Neutrophil (primary cell): Measurements from ENCODE around the gene ATRN.

Experiments
- H3K27ac ChIP-seq: fragments of 200-600 bp; sonication (generic); 2 replicates; pipeline ENCODE4 v1.5.1; 2016; ENCODE audit warnings: mild to moderate bottlenecking, moderate library complexity
- H3K27me3 ChIP-seq: fragments of 200-600 bp; sonication (generic); 2 replicates; pipeline ENCODE4 v1.6.0; 2016; ENCODE audit warnings: mild to moderate bottlenecking
- H3K36me3 ChIP-seq: fragments of 200-600 bp; sonication (generic); 2 replicates; pipeline ENCODE4 v1.5.1; 2017
- H3K4me1 ChIP-seq, 2 experiments: fragments of 200-600 bp in 1 of 2; sonication (generic) in 1 of 2; 1 replicate in 1 of 2; 2 replicates in 1 of 2; pipeline versions ENCODE4 v1.5.1 to v1.6.1; 2013 to 2016; ENCODE audit warnings: low read depth in 1 of 2, low read length in 1 of 2, mild to moderate bottlenecking in 1 of 2, moderate library complexity in 1 of 2; ENCODE audit not compliant: control insufficient read depth in 1 of 2, insufficient read depth in 1 of 2
- H3K4me3 ChIP-seq, 2 experiments: fragments of 200-600 bp in 1 of 2; sonication (generic) in 1 of 2; 1 replicate in 1 of 2; 2 replicates in 1 of 2; pipeline ENCODE4 v1.5.1; 2013 to 2016; ENCODE audit warnings: low read depth in 1 of 2, low read length in 1 of 2, mild to moderate bottlenecking in 1 of 2, moderate library complexity in 1 of 2
- H3K9me3 ChIP-seq: fragments of 200-600 bp; sonication (generic); 2 replicates; pipeline ENCODE4 v1.5.1; 2016
- CTCF ChIP-seq: fragments of 200-600 bp; sonication (generic); IDR thresholded peaks from 2 replicates; pipeline ENCODE4 v1.5.1; 2016; ENCODE audit warnings: antibody characterized with exemption

ATRN gene

GRCh38 chr20:3477861-3478544 is 7.2 kb downstream of the ATRN start:
- Histone ChIP-seq H3K27me3 (no peaks in the 10 kb centered on the region), H3K4me1 (no peaks in the 10 kb centered on the region), H3K36me3 (no peaks in the 10 kb centered on the region), H3K4me3 (no peak overlapping the region), H3K9me3 (no peaks in the 10 kb centered on the region), H3K27ac (no peak overlapping the region)
- no peak for TF ChIP-seq CTCF

DNA sequence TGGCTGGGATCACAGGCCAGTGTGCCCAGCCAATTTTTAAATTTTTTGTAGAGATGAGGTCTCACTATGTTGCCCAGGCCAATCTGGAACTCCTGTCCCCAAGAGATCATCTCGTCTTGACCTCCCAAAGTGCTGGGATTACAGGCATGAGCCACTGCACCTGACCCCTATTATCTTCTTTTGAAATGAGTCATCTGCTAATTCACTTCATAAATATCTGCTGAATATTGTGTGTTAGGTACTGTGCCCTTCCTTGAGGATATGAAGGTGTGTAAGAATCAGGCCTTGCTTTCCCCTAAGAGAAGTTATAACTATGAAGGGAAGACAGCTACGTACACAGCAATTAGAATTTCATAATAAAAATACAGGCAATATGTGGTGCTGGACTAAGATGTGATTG is 8.2 kb downstream of the ATRN start:
- H3K4me1 ChIP-seq, result no peaks in the 10 kb centered on the region
- no peak for TF ChIP-seq CTCF
- H3K36me3 ChIP-seq, result no peaks in the 10 kb centered on the region
- no peak overlapping the region for H3K27ac ChIP-seq
- no peaks in the 10 kb centered on the region for H3K9me3 ChIP-seq
- no peaks in the 10 kb centered on the region for H3K27me3 ChIP-seq
- no peak overlapping the region for H3K4me3 ChIP-seq

DNA sequence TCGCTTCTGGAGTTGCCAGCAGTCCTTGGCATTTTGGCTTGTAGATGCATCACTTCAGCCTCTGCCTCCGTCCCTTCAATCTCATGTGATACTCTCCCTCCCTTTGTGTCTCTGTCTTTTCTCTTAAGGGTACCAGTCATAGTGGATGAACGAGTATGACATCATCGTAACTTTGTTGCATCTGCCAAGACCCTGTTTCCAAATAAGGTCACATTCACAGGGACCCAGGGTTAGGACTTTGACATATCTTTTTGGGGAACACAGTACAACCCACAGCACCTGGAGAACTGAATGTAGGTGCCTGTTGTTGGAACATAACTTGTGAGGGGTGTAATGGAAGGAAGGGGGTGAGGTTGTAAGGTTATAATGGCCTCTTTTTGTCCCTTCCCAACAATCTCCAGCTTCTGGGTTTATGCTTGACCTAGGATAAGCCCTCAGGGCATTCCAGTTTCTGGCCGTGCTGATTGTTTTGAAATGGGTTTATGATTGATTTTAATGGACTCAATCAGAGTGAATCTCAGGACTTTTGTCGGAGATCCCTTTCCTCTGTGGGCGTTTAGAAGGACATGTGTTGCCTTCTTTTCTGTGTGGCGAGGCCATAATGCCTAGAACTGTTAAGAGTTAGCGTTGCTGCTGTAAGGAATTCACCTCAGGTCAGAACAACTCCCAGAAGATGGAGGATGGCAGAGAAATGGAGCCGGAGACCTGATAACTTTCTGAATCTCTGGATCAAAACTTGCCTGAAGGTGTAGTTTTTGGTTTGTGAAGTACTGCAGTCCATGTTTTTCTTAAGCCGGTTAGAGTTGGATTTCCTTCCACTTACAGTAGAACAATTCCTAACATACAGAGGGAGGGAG is 9.2 kb downstream of the ATRN start:
- no peak for TF ChIP-seq CTCF
- Histone ChIP-seq H3K9me3 (no peaks in the 10 kb centered on the region), H3K4me1 (no peaks in the 10 kb centered on the region), H3K27me3 (no peaks in the 10 kb centered on the region), H3K4me3 (no peak overlapping the region), H3K27ac (no peak overlapping the region), H3K36me3 (no peaks in the 10 kb centered on the region)

GRCh38 chr20:3483309-3483708 is 12.5 kb downstream of the ATRN start:
- Histone ChIP-seq H3K27ac (no peak overlapping the region), H3K4me1 (no peaks in the 10 kb centered on the region)
- no peak for TF ChIP-seq CTCF

DNA sequence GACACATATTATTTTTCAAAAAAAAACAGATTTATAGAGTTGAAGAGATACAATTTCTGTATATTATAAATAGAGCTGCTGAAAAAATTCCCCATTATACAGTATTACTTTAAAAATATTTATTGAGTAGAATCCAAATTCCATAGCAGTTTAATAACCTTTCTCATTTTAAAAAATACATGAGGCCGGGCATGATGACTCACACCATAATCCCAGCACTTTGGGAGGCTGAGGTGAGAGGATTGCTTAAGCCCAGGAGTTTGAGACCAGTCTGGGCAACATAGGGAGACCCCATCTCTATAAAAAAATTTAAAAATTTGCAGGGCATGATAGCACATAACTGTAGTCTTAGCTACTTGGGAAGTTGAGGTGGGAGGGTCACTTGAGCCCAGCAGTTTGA is 13.0 kb downstream of the ATRN start:
- Histone ChIP-seq H3K4me1 (no peaks in the 10 kb centered on the region), H3K27me3 (no peaks in the 10 kb centered on the region), H3K36me3 (no peaks in the 10 kb centered on the region), H3K4me3 (no peak overlapping the region), H3K27ac (no peak overlapping the region), H3K9me3 (no peaks in the 10 kb centered on the region)
- TF ChIP-seq CTCF, result no peak

More at GRCh38 chr20:3483309-3483708, 12.5 kb downstream of the ATRN start:
- H3K27me3 ChIP-seq, result no peaks in the 10 kb centered on the region
- H3K9me3 ChIP-seq, result no peaks in the 10 kb centered on the region
- H3K36me3 ChIP-seq, result no peaks in the 10 kb centered on the region
- H3K4me3 ChIP-seq, result no peak overlapping the region
